MM.1S (cell line): ENCODE results near the gene ZCCHC7.
"Not testable (repeated sequence)": the region's sequence is repeated elsewhere in the genome, so short reads cannot be mapped to it uniquely, and the experiment has no call there.

Experiments used
- DNase-seq: peaks from one replicate; pipeline ENCODE4 v3.0.0-alpha.2; 2015
- H2AFZ ChIP-seq: fragments of 300-600 bp; sonication (generic); 2 replicates; pipeline ENCODE4 v1.6.0; 2016; ENCODE audit warnings: antibody characterized with exemption, low read length
- H3F3A ChIP-seq: fragments of 300-600 bp; sonication (generic); 2 replicates; pipeline ENCODE4 v1.6.1; 2016; ENCODE audit warnings: mild to moderate bottlenecking, antibody characterized with exemption, low read length, moderate library complexity, mixed read lengths; ENCODE audit not compliant: insufficient read depth
- H3K27ac ChIP-seq: fragments of 300-600 bp; sonication (generic); 2 replicates; pipeline ENCODE4 v1.5.1; 2016; ENCODE audit warnings: mild to moderate bottlenecking, low read length
- H3K27me3 ChIP-seq: fragments of 300-600 bp; sonication (generic); replicated peaks from 2 replicates; pipeline ENCODE4 v1.6.0; 2016; ENCODE audit warnings: low read length; ENCODE audit not compliant: insufficient read depth
- H3K36me3 ChIP-seq: fragments of 300-600 bp; sonication (generic); replicated peaks from 2 replicates; pipeline ENCODE4 v1.6.1; 2016; ENCODE audit warnings: mild to moderate bottlenecking, low read length, mixed read lengths; ENCODE audit not compliant: insufficient read depth
- H3K4me1 ChIP-seq: fragments of 300-600 bp; sonication (generic); 2 replicates; pipeline ENCODE4 v1.6.1; 2016; ENCODE audit warnings: low read length, mixed read lengths
- H3K4me2 ChIP-seq: fragments of 300-600 bp; sonication (generic); 2 replicates; pipeline ENCODE4 v1.6.0; 2016; ENCODE audit warnings: low read depth, low read length
- H3K4me3 ChIP-seq: fragments of 300-600 bp; sonication (generic); 2 replicates; pipeline ENCODE4 v1.5.1; 2016; ENCODE audit warnings: low read length, mixed read lengths
- H3K79me2 ChIP-seq: fragments of 300-600 bp; sonication (generic); 2 replicates; pipeline ENCODE4 v1.6.1; 2016; ENCODE audit warnings: mixed run types, low read length, mixed read lengths
- H3K9ac ChIP-seq: fragments of 300-600 bp; sonication (generic); 2 replicates; pipeline ENCODE4 v1.6.1; 2016; ENCODE audit warnings: low read length, mixed read lengths
- H3K9me2 ChIP-seq: fragments of 300-600 bp; sonication (generic); replicated peaks from 2 replicates; pipeline ENCODE4 v1.6.1; 2016; ENCODE audit warnings: mild to moderate bottlenecking, low read length, mixed read lengths; ENCODE audit not compliant: insufficient read depth
- H3K9me3 ChIP-seq: fragments of 300-600 bp; sonication (generic); replicated peaks from 2 replicates; pipeline ENCODE4 v1.6.1; 2016; ENCODE audit warnings: mild to moderate bottlenecking, low read length, mixed read lengths; ENCODE audit not compliant: insufficient read depth
- H4K20me1 ChIP-seq: fragments of 300-600 bp; sonication (generic); 2 replicates; pipeline ENCODE4 v1.6.1; 2016; ENCODE audit warnings: mild to moderate bottlenecking, low read length, moderate library complexity, mixed read lengths; ENCODE audit not compliant: insufficient read depth
- CTCF ChIP-seq: fragments of 300-600 bp; sonication (generic); IDR thresholded peaks from 2 replicates; pipeline ENCODE4 v1.5.1; 2016; ENCODE audit warnings: antibody characterized with exemption, low read length, mixed read lengths
- EZH2 ChIP-seq: fragments of 300-600 bp; sonication (generic); optimal IDR thresholded peaks from 2 replicates; pipeline ENCODE3; 2017; ENCODE audit warnings: low read depth, mild to moderate bottlenecking, antibody characterized with exemption, low read length, mixed read lengths
- EZH2phosphoT487 ChIP-seq: fragments of 300-600 bp; sonication (generic); IDR thresholded peaks from 2 replicates; pipeline ENCODE4 v1.6.1; 2018; ENCODE audit warnings: antibody characterized with exemption, low read length

Gene ZCCHC7

GRCh38 chr9:37119907-37120842, at the start of gene ZCCHC7:
Gene ZCCHC7 (plus strand): TSS chr9:37120574.
- TF ChIP-seq CTCF (no peak), EZH2 (no peak), EZH2phosphoT487 (no peak)
- peak within 1 kb of the TSS; percentile 73 for H2AFZ ChIP-seq
- peak within 1 kb of the TSS; percentile 91 for H3K4me3 ChIP-seq
- H3K4me1 ChIP-seq, result peaks cover 10% of the 10 kb centered on the region
- no peaks in the 10 kb centered on the region for H4K20me1 ChIP-seq
- H3K9me3 ChIP-seq, result no peaks in the 10 kb centered on the region
- no peaks in the 10 kb centered on the region for H3K36me3 ChIP-seq
- H3K27me3 ChIP-seq, result no peaks in the 10 kb centered on the region
- no peaks in the 10 kb centered on the region for H3F3A ChIP-seq
- peak within 1 kb of the TSS; percentile 64 for H3K4me2 ChIP-seq
- peak; percentile 94 for DNase-seq
- peaks cover 44% of the 10 kb centered on the region for H3K79me2 ChIP-seq
- peak within 1 kb of the TSS; percentile 88 for H3K9ac ChIP-seq
- H3K9me2 ChIP-seq, result no peaks in the 10 kb centered on the region
- peak within 1 kb of the TSS; percentile 57 for H3K27ac ChIP-seq

GRCh38 chr9:37074790-37075189, 45.6 kb upstream of the ZCCHC7 start:
- not testable (repeated sequence) for H3K4me1 ChIP-seq, H3K9me2 ChIP-seq, H3F3A ChIP-seq, DNase-seq, H4K20me1 ChIP-seq, H3K36me3 ChIP-seq, H3K4me3 ChIP-seq, H3K4me2 ChIP-seq, H3K9ac ChIP-seq, H3K27me3 ChIP-seq, H3K79me2 ChIP-seq, H2AFZ ChIP-seq, H3K27ac ChIP-seq, H3K9me3 ChIP-seq

GRCh38 chr9:37079370-37080164, 40.8 kb upstream of the ZCCHC7 start:
- H3K36me3 ChIP-seq, result no peaks in the 10 kb centered on the region
- peaks cover 37% of the 10 kb centered on the region for H3K79me2 ChIP-seq
- H3K27me3 ChIP-seq, result no peaks in the 10 kb centered on the region
- H3K9me3 ChIP-seq, result no peaks in the 10 kb centered on the region
- H3F3A ChIP-seq, result no peaks in the 10 kb centered on the region
- H3K4me1 ChIP-seq, result peaks cover 9% of the 10 kb centered on the region; the same call in 1 of the 2 replicates
- no peaks in the 10 kb centered on the region for H4K20me1 ChIP-seq
- H3K4me3 ChIP-seq, result peak overlapping the region; percentile 99
- TF ChIP-seq CTCF, result no peak
- no peak for TF ChIP-seq EZH2phosphoT487
- no peak for TF ChIP-seq EZH2
- H3K9ac ChIP-seq, result peak overlapping the region; percentile 89
- H3K27ac ChIP-seq, result peak overlapping the region; percentile 43; the same call in 1 of the 2 replicates
- no peaks in the 10 kb centered on the region for H3K9me2 ChIP-seq
- peak overlapping the region; percentile 99 for H2AFZ ChIP-seq
- peak overlapping the region; percentile 67 for H3K4me2 ChIP-seq
- DNase-seq, result peak; percentile 94

GRCh38 chr9:37080165-37080628, 40.2 kb upstream of the ZCCHC7 start:
- Histone ChIP-seq H3K27ac (peak overlapping the region; percentile 43; the same call in 1 of the 2 replicates), H3K9ac (peak overlapping the region; percentile 89), H3K4me3 (peak overlapping the region; percentile 99), H3K79me2 (peaks cover 41% of the 10 kb centered on the region), H2AFZ (peak overlapping the region; percentile 99), H3K4me2 (peak overlapping the region; percentile 67)
- not testable (repeated sequence) for H3K9me3 ChIP-seq, H3K9me2 ChIP-seq, DNase-seq, H3K27me3 ChIP-seq, H4K20me1 ChIP-seq, H3F3A ChIP-seq, H3K36me3 ChIP-seq, H3K4me1 ChIP-seq

- H3K9me3 ChIP-seq, H3K27me3 ChIP-seq, H3K4me3 ChIP-seq, H3F3A ChIP-seq, H3K9me2 ChIP-seq, H3K36me3 ChIP-seq, H3K9ac ChIP-seq, H3K4me2 ChIP-seq, H4K20me1 ChIP-seq, H3K4me1 ChIP-seq, H3K27ac ChIP-seq, H2AFZ ChIP-seq, DNase-seq: not testable (repeated sequence)
- H3K79me2 ChIP-seq, result peaks cover 50% of the 10 kb centered on the region
Measured at GRCh38 chr9:37081507-37081906, 38.9 kb upstream of the ZCCHC7 start.
